ENCODE data around the gene RARG. TPM values are rescaled to one million over a fixed set of nuclear protein-coding genes. Genes with fewer than 3 reads are reported as not detected.

Gene RARG
- total and polyA plus RNA-seq, 2 of the 4 experiments (the other 2 are of a cell fraction) = 7.9 to 30.9 TPM

DNA sequence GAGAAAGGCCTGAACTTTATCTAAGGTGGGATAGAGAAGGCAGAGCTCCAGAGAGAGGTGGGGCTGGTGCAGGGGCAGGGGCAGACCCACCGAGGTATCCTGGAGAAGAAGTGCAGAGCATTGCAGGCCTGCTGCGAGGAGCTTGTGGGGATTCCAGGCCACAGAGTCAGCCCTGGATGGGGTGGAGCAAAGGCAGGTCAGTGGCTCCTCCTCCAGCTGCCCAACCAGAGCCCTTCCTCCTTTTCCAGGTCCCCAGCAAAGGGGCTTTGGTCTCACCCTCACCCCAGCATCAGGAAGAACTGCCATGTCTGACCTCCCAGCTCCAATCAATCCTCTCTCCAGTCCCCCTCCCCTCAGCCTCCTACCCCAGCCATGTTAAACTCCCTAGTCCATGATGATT, 71.3 kb downstream of the RARG start:
- ATAC-seq (ENCODE audit: low read depth) (0 out of 2 replicates have a peak, but pooled peaks have one; percentile 33), DNase-seq (no peak)
- dilution Hi-C loops (cut with HindIII; ENCODE audit: low sequenced_read_pairs, unreplicated experiment) (no loop called here), in situ Hi-C loops (cut with MboI; ENCODE audit: low sequenced_read_pairs) (no loop called here), intact Hi-C loops (cut with micrococcal nuclease) (no loop called here)
- Histone ChIP-seq H3K36me3 (ENCODE audit: control insufficient read depth, insufficient read depth, low read length) (peaks cover 7% of the 10 kb centered on the region; the same call in 1 of the 2 replicates), H2AFZ (replicated peaks; ENCODE audit: low read length, poor library complexity) (no peak overlapping the region), H3K4ac (ENCODE audit: low read depth, low read length) (no peak overlapping the region), H3K4me2 (ENCODE audit: low read depth, low read length) (no peak overlapping the region), H3K27me3 (ENCODE audit: control insufficient read depth, insufficient read depth, low read length) (no peaks in the 10 kb centered on the region), H2BK5ac (ENCODE audit: low read depth, low read length, poor library complexity, severe bottlenecking) (no peak overlapping the region), H4K8ac (ENCODE audit: low read depth in 2 of 2, low read length in 2 of 2) (no peak overlapping the region), H3K23ac (ENCODE audit: low read depth, low read length) (no peak overlapping the region), H4K20me1 (ENCODE audit: insufficient read depth, low read length) (no peaks in the 10 kb centered on the region), H2AK5ac (ENCODE audit: low read depth, low read length) (no peak overlapping the region), H2AK9ac (replicated peaks; ENCODE audit: low read depth, low read length, poor library complexity) (no peak overlapping the region), H3K4me1 (ENCODE audit: control insufficient read depth, insufficient read depth, low read length) (0 out of 2 replicates have a peak, but pooled peaks cover 1% of the 10 kb centered on the region), H3K4me3 (ENCODE audit: insufficient read depth, low read depth, low read length) (no peak overlapping the region), H2BK15ac (ENCODE audit: low read depth, low read length) (no peak overlapping the region), H3K9ac (ENCODE audit: low read depth, low read length) (no peak overlapping the region), H4K91ac (ENCODE audit: insufficient read depth, low read depth, low read length) (no peak overlapping the region), H3K9me3 (ENCODE audit: control insufficient read depth, insufficient read depth, low read length) (no peaks in the 10 kb centered on the region), H3K56ac (ENCODE audit: extremely low read depth, insufficient read depth, low read length) (no peak overlapping the region), H3K9me1 (ENCODE audit: insufficient read depth, low read length) (no peaks in the 10 kb centered on the region), H3K14ac (replicated peaks; ENCODE audit: low read depth, low read length) (no peak overlapping the region), H3K79me1 (ENCODE audit: low read depth in 1 of 2, low read length in 2 of 2) (no peaks in the 10 kb centered on the region), H3K27ac (ENCODE audit: insufficient read depth, low read length) (no peak overlapping the region), H2BK20ac (ENCODE audit: low read depth, low read length) (no peak overlapping the region), H4K5ac (ENCODE audit: low read depth, low read length) (no peak overlapping the region), H3K18ac (ENCODE audit: low read depth, low read length) (no peak overlapping the region), H2BK120ac (ENCODE audit: low read depth, low read length) (no peak overlapping the region)
- TF ChIP-seq NFE2L2 (IDR thresholded peaks at IDR 0.05; ENCODE audit: low read depth, low read length) (no peak), RCOR1 (IDR thresholded peaks at IDR 0.05; ENCODE audit: insufficient replicate concordance, low read length) (no peak), SMC3 (IDR thresholded peaks at IDR 0.05; ENCODE audit: low read depth, low read length) (no peak), FOS (IDR thresholded peaks at IDR 0.05; ENCODE audit: low read depth, low read length) (no peak), CHD1 (IDR thresholded peaks at IDR 0.05; ENCODE audit: low read depth, low read length) (no peak), CEBPB (IDR thresholded peaks at IDR 0.05; ENCODE audit: low read depth, low read length) (no peak), MXI1 (IDR thresholded peaks at IDR 0.05; ENCODE audit: borderline replicate concordance, low read depth, low read length) (no peak), MAZ (IDR thresholded peaks at IDR 0.05; ENCODE audit: borderline replicate concordance, low read depth, low read length) (no peak), POLR2A (IDR thresholded peaks at IDR 0.05; ENCODE audit: low read depth, low read length) (no peak)
- TF ChIP-seq, protein P1, sequence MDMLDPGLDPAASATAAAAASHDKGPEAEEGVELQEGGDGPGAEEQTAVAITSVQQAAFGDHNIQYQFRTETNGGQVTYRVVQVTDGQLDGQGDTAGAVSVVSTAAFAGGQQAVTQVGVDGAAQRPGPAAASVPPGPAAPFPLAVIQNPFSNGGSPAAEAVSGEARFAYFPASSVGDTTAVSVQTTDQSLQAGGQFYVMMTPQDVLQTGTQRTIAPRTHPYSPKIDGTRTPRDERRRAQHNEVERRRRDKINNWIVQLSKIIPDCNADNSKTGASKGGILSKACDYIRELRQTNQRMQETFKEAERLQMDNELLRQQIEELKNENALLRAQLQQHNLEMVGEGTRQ (IDR thresholded peaks at IDR 0.05; ENCODE audit: low read depth, low read length) = no peak
- no CpG with 5 or more reads among the region's 2 CpGs for WGBS, 2 experiments (ENCODE audit: extremely low coverage in 2 of 2, insufficient read length in 1 of 2)
- POLR2A ChIA-PET (ENCODE audit: unreplicated experiment) = interaction anchor here (0.9 kb wide), 1 partner anchor 21 kb away, joined by 3 read pairs; no protein-coding TSS in a partner anchor
- CTCF ChIA-PET = interaction anchor here (2.0 to 2.4 kb wide), 3 partner anchors 12 to 95 kb away, joined by 6 to 16 read pairs (median 11); no protein-coding TSS in a partner anchor
- no TSS peak for BruUV-seq (replicated peaks)

Other genes with a start within 250 kb of the RARG start
- gene EIF4B, start 225.8 kb downstream of the RARG start, total RNA-seq (2012; rRNA removed) = 671 and 1,144 TPM in 2 replicates
- 227 and 313 TPM in 2 replicates for gene EIF4B, start 225.8 kb downstream of the RARG start, polyA plus RNA-seq (2012; rRNA removed)
- 10.4 and 10.6 TPM in 2 replicates for gene TNS2, start 182.1 kb downstream of the RARG start, total RNA-seq (2012; rRNA removed)
- 67.2 and 68.0 TPM in 2 replicates for gene TNS2, start 182.1 kb downstream of the RARG start, polyA plus RNA-seq (2012; rRNA removed)
- gene SPRYD3, start 152.8 kb downstream of the RARG start, total RNA-seq (2012; rRNA removed) = 21.7 and 25.6 TPM in 2 replicates
- gene SPRYD3, start 152.8 kb downstream of the RARG start, polyA plus RNA-seq (2012; rRNA removed) = 27.8 and 28.8 TPM in 2 replicates
- gene IGFBP6, start 134.5 kb downstream of the RARG start, total RNA-seq (2012; rRNA removed) = 124 and 140 TPM in 2 replicates
- 337 and 373 TPM in 2 replicates for gene IGFBP6, start 134.5 kb downstream of the RARG start, polyA plus RNA-seq (2012; rRNA removed)
- under 0.01 and 0.18 TPM in 2 replicates for gene SOAT2, start 128.7 kb downstream of the RARG start, total RNA-seq (2012; rRNA removed)
- 0.39 and 0.55 TPM in 2 replicates for gene SOAT2, start 128.7 kb downstream of the RARG start, polyA plus RNA-seq (2012; rRNA removed)
- gene ZNF740, start 51.5 kb downstream of the RARG start, total RNA-seq (2012; rRNA removed) = 11.7 and 13.1 TPM in 2 replicates
- 7.0 and 14.0 TPM in 2 replicates for gene ZNF740, start 51.5 kb downstream of the RARG start, polyA plus RNA-seq (2012; rRNA removed)
- gene CSAD, start 51.3 kb downstream of the RARG start, total RNA-seq (2012; rRNA removed) = 5.0 and 5.4 TPM in 2 replicates
- gene CSAD, start 51.3 kb downstream of the RARG start, polyA plus RNA-seq (2012; rRNA removed) = 39.8 and 45.6 TPM in 2 replicates
- gene ITGB7, start 25.0 kb downstream of the RARG start, total RNA-seq (2012; rRNA removed) = under 0.01 and 0.18 TPM in 2 replicates
- 0.44 and 0.60 TPM in 2 replicates for gene ITGB7, start 25.0 kb downstream of the RARG start, polyA plus RNA-seq (2012; rRNA removed)
- gene ESPL1, start 36.1 kb upstream of the RARG start, total RNA-seq (2012; rRNA removed) = 5.6 and 6.5 TPM in 2 replicates
- gene ESPL1, start 36.1 kb upstream of the RARG start, polyA plus RNA-seq (2012; rRNA removed) = 8.6 and 9.2 TPM in 2 replicates
- 764 and 1,011 TPM in 2 replicates for gene PFDN5, start 63.3 kb upstream of the RARG start, total RNA-seq (2012; rRNA removed)
- 1,210 and 1,338 TPM in 2 replicates for gene PFDN5, start 63.3 kb upstream of the RARG start, polyA plus RNA-seq (2012; rRNA removed)
- gene MYG1, start 67.5 kb upstream of the RARG start, total RNA-seq (2012; rRNA removed) = 47.2 and 49.8 TPM in 2 replicates
- gene MYG1, start 67.5 kb upstream of the RARG start, polyA plus RNA-seq (2012; rRNA removed) = 63.7 and 73.6 TPM in 2 replicates
- gene AAAS, start 89.4 kb upstream of the RARG start, total RNA-seq (2012; rRNA removed) = 37.5 and 44.6 TPM in 2 replicates
- gene AAAS, start 89.4 kb upstream of the RARG start, polyA plus RNA-seq (2012; rRNA removed) = 67.1 and 71.9 TPM in 2 replicates
- not detected in 2 replicates for gene SP7, start 104.1 kb upstream of the RARG start, total RNA-seq (2012; rRNA removed)
- not detected in 2 replicates for gene SP7, start 104.1 kb upstream of the RARG start, polyA plus RNA-seq (2012; rRNA removed)
- 45.0 and 53.6 TPM in 2 replicates for gene SP1, start 148.0 kb upstream of the RARG start, total RNA-seq (2012; rRNA removed)
- 19.7 and 21.2 TPM in 2 replicates for gene SP1, start 148.0 kb upstream of the RARG start, polyA plus RNA-seq (2012; rRNA removed)
- not detected in 2 replicates for gene AMHR2, start 191.6 kb upstream of the RARG start, total RNA-seq (2012; rRNA removed)
- gene AMHR2, start 191.6 kb upstream of the RARG start, polyA plus RNA-seq (2012; rRNA removed) = not detected in 2 replicates
- 25.5 and 31.4 TPM in 2 replicates for gene PRR13, start 209.5 kb upstream of the RARG start, total RNA-seq (2012; rRNA removed)
- 95.7 and 114 TPM in 2 replicates for gene PRR13, start 209.5 kb upstream of the RARG start, polyA plus RNA-seq (2012; rRNA removed)
- 190 and 198 TPM in 2 replicates for gene PCBP2, start 219.9 kb upstream of the RARG start, total RNA-seq (2012; rRNA removed)
- 409 and 586 TPM in 2 replicates for gene PCBP2, start 219.9 kb upstream of the RARG start, polyA plus RNA-seq (2012; rRNA removed)